GM12874 (cell line): Measurements from ENCODE around the gene ADCY5.

Experiments used
- CTCF ChIP-seq: IDR thresholded peaks from 2 replicates; pipeline ENCODE4 v1.5.1; 2011; ENCODE audit warnings: low read depth, mild to moderate bottlenecking, control low read depth, low read length, moderate library complexity; ENCODE audit not compliant: insufficient read depth

Gene ADCY5

GRCh38 chr3:123375014-123375940, 73.6 kb downstream of the ADCY5 start:
- no peak for TF ChIP-seq CTCF

GRCh38 chr3:123374016-123374415, 74.9 kb downstream of the ADCY5 start:
- TF ChIP-seq CTCF, result no peak

- TF ChIP-seq CTCF, result no peak
These were observed 75.4 kb downstream of the ADCY5 start for GRCh38 chr3:123373474-123373987.

GRCh38 chr3:123372686-123373473, 76.0 kb downstream of the ADCY5 start:
- no peak for TF ChIP-seq CTCF

GRCh38 chr3:123371859-123372685, 76.8 kb downstream of the ADCY5 start:
- no peak for TF ChIP-seq CTCF

- no peak for TF ChIP-seq CTCF
These were observed 77.5 kb downstream of the ADCY5 start for GRCh38 chr3:123371426-123371825.
